ENCODE results near the gene EIF3L. TPM values are rescaled to one million over a fixed set of nuclear protein-coding genes. Genes with fewer than 3 reads are reported as not detected.

EIF3L gene
- polyA plus RNA-seq, 1 donor from 2014 or later = 344 TPM

DNA sequence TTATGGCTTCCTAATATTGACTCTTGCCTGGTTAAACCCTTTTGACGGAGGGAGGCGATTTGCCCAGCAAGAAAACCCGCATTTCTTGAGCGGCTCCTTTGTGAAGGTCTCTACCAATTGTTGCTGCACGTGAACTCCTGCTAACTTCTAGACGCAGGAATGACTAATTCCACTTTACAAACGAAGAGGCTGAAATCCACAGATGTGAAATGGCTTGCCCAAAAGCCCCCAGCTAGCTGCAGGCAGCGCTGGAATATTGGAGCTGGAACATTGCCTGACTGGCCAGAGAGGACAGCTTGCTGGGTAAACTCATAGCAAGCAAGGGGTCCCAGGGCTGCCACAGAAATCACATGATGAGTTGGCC lies 40.9 kb upstream of the EIF3L start:
- Mint-ChIP-seq H3K36me3 (no peaks in the 10 kb centered on the region), H3K4me1 (peaks cover 8 to 17% (median 17%) of the 10 kb centered on the region in 3 donors), H3K27me3 (peaks cover 57% of the 10 kb centered on the region), H3K9me3 (peaks cover 0 to 2% (median 0%) of the 10 kb centered on the region in 3 donors), H3K4me3 (peak overlapping the region; percentile 54 to 90 (median 76)), H3K27ac (peak overlapping the region; percentile 36 to 71 (median 63))

DNA sequence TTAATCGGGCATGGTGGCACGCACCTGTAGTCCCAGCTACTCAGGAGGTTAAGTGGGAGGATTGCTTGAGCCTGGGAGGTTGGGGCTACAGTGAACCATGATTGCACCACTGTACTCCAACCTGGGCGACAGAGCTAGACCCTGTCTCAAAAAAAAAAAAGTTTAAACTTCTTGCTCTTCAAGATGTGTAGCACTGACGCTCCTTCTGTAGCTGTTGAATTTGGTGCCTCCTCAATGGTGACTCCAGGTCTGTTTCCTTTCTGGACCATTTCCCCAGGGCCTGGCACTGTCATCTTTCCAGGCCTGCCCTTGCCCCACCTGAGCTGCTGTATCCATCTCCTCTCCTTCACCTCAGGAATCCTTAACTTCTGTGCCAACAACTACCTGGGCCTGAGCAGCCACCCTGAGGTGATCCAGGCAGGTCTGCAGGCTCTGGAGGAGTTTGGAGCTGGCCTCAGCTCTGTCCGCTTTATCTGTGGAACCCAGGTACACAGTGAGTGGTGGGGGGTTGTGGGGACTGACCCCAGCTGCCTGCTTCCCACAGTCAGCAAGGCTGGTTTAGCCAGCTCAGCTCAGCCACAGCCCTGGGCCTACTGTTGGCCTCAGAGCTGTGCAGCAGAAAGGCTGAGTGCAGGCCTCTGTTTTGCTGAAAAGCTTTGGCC lies 39.4 kb upstream of the EIF3L start:
- Mint-ChIP-seq H3K36me3 (no peaks in the 10 kb centered on the region), H3K4me1 (peaks cover 6 to 17% (median 17%) of the 10 kb centered on the region in 3 donors), H3K9me3 (peaks cover 0 to 2% (median 0%) of the 10 kb centered on the region in 3 donors), H3K4me3 (no peak overlapping the region), H3K27ac (no peak overlapping the region), H3K27me3 (peaks cover 47% of the 10 kb centered on the region)

DNA sequence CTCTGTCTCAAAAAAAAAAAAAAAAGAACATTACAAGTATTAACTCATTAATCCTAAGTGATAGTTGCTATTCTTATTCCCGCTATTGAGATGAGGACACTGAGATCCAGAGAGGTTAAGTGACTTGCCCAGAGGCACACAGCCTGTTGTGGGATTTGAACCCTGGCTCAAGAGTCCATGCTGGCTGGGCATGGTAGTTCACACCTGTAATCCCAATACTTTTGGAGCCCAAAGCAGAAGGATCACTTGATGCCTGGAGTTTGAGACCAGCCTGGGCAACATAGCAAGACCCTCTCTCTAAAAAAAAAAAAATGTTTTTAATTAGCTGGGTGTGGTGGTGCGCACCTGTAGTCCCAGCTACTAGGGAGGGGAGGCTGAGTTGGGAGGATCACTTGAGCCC lies 37.4 kb upstream of the EIF3L start:
- peaks cover 2 to 5% (median 4%) of the 10 kb centered on the region in 3 donors for H3K4me1 Mint-ChIP-seq
- no peaks in the 10 kb centered on the region for H3K9me3 Mint-ChIP-seq
- H3K27me3 Mint-ChIP-seq = peaks cover 31% of the 10 kb centered on the region
- no peak overlapping the region for H3K4me3 Mint-ChIP-seq
- no peak overlapping the region for H3K27ac Mint-ChIP-seq
- no peaks in the 10 kb centered on the region for H3K36me3 Mint-ChIP-seq

DNA sequence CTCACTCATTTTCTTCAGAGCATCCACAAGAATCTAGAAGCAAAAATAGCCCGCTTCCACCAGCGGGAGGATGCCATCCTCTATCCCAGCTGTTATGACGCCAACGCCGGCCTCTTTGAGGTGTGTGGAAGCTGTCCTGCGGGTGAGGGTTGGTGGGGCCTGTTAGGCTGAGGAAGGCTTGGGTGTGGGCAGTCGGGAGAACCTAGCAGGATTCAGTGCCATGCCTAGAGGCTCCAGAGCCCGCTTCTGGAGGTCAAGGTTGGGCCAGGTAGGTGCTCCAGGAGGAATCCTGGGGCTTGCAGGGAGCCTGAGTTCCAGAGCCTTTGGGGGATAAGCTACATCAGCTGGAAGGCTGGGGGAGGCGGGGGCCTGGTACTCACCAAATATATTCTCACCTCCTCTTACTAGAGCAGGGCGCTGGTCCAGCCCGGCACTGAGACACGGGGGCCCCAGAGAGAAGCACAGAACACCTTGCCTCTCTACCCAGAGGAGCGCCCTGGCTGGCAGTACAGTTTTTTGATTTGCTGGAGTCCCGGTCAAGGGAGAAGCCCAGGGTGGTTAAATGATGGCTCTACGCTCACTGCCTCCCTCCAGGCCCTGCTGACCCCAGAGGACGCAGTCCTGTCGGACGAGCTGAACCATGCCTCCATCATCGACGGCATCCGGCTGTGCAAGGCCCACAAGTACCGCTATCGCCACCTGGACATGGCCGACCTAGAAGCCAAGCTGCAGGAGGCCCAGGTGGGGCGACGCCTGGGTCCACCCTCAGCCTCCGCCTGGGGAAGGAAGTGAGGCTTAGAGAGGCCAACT lies 36.1 kb upstream of the EIF3L start:
- no peaks in the 10 kb centered on the region for H3K36me3 Mint-ChIP-seq
- H3K4me1 Mint-ChIP-seq = peaks cover 2 to 6% (median 3%) of the 10 kb centered on the region in 3 donors
- H3K27me3 Mint-ChIP-seq = peaks cover 25% of the 10 kb centered on the region
- H3K27ac Mint-ChIP-seq = no peak overlapping the region
- no peak overlapping the region for H3K4me3 Mint-ChIP-seq
- H3K9me3 Mint-ChIP-seq = no peaks in the 10 kb centered on the region

DNA sequence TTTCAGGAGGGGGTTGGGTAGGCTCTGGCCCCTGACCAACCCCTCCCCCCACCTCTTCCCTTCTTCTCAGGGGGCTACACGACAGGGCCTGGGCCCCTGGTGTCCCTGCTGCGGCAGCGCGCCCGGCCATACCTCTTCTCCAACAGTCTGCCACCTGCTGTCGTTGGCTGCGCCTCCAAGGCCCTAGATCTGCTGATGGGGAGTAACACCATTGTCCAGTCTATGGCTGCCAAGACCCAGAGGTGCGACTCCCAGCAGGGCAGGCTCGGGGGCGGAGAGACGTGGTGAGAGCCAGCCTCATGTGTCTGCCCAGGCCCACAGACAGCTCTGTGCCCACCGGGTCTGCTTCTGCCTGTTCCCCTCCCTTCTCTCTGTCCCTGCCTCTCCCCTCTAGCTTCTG lies 33.6 kb upstream of the EIF3L start:
- Mint-ChIP-seq H3K9me3 (no peaks in the 10 kb centered on the region), H3K4me1 (peaks cover 0 to 3% (median 0%) of the 10 kb centered on the region in 3 donors), H3K27me3 (peaks cover 17% of the 10 kb centered on the region), H3K36me3 (no peaks in the 10 kb centered on the region), H3K4me3 (no peak overlapping the region), H3K27ac (no peak overlapping the region)

DNA sequence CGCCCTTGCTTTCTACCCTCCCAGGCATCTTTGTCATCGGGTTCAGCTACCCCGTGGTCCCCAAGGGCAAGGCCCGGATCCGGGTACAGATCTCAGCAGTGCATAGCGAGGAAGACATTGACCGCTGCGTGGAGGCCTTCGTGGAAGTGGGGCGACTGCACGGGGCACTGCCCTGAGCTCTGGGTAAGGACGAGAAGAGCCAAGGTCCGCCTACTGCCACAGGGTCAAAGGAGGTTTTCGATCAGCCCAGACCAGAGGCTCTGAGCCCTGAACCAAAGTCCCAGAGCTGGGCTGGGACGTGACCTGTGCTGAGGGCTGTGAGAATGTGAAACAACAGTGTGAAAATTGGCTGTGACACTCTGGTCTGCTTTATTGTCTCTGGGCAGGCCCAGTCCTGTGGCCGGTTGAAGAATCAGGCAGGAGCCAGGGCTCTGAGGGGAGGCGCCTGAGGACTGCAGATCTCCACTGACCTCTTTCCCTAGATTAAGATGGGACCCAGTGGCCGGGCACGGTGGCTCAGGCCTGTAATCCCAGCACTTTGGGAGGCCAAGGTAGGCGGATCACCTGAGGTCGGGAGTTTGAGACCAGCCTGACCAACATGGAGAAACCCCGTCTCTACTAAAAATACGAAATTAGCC lies 32.6 kb upstream of the EIF3L start:
- Mint-ChIP-seq H3K9me3 (no peaks in the 10 kb centered on the region), H3K27ac (peak overlapping the region in 1 of 3 donors; percentile 59), H3K36me3 (no peaks in the 10 kb centered on the region), H3K4me3 (no peak overlapping the region), H3K27me3 (peaks cover 18% of the 10 kb centered on the region), H3K4me1 (peaks cover 0 to 3% (median 0%) of the 10 kb centered on the region in 3 donors)

DNA sequence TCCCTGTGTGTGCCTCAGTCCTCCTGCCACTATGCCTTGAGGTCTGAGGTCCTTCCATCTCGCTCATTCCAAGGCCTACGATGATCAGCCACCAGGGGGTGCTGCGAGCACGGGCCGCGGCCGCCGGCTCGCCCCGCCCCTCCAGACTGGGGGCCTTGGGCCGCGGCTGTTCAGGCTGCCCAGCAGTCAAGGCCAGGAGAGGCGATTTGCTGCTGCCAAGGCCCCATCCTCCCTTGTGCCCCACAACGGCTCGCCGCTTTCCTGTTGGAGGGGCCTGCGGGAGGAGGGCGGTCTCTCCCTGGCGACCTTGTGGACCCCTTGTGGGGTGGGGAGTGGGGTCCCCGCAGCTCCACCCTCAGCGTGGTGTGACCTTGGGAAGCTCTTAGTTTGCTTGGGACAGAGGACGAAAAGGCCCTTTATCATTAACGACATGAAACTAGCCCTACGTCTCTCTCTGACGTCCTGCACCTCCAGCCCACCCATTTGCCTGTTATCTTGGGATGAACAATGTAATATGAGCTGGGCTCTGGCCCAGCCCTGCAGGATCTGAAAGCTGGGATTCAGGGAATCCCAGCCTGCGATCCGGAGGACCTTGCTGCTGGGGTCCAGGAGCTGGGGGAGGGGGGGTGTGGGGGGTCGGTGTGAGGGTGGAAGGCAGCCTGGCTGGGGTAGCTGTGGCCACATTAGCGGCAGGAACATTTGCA lies 31.4 kb upstream of the EIF3L start:
- peak overlapping the region; percentile 22 to 67 (median 48) for H3K4me3 Mint-ChIP-seq
- H3K27ac Mint-ChIP-seq = peak overlapping the region in 1 of 3 donors; percentile 50
- no peaks in the 10 kb centered on the region for H3K9me3 Mint-ChIP-seq
- H3K27me3 Mint-ChIP-seq = peaks cover 14% of the 10 kb centered on the region
- peaks cover 0 to 3% (median 0%) of the 10 kb centered on the region in 3 donors for H3K4me1 Mint-ChIP-seq
- H3K36me3 Mint-ChIP-seq = no peaks in the 10 kb centered on the region

DNA sequence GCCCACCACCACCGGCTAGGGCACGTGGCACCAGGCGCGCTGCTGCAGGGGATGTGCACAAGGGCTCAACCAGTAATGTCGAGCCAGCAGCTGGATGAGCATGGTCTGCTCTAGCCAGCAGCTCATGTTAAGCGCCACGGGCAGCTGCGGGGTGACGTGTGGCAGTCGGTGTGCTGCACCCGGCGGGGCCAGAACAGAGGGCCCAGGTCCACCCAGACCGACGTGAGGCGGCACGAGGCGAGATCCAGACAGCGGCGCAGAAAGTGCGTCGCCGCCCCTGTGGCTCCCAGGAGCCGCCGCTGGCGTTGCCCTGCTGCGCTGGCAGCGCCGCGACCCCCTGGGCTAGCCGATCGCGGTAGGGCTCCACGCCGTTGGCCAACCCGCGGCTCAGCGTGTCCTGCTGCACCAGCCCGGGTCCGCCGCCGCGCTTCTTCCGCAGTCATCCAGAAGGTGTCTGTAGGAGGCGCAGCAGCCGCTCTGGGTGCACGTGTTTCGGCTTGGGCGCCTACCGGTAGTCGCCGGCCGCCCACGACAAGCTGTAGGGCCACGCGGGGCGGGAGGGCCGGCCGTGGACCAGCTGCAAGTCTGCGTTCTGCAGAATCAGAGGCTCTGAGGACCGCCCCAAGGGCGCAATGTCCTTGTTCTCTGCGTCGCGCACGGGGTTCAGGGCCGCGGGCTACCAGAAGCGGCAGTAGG lies 30.7 kb upstream of the EIF3L start:
- Mint-ChIP-seq H3K27ac (no peak overlapping the region), H3K36me3 (no peaks in the 10 kb centered on the region), H3K9me3 (no peaks in the 10 kb centered on the region), H3K4me1 (peaks cover 0 to 3% (median 0%) of the 10 kb centered on the region in 3 donors), H3K4me3 (peak overlapping the region; percentile 21 to 84 (median 66)), H3K27me3 (peaks cover 13% of the 10 kb centered on the region)

DNA sequence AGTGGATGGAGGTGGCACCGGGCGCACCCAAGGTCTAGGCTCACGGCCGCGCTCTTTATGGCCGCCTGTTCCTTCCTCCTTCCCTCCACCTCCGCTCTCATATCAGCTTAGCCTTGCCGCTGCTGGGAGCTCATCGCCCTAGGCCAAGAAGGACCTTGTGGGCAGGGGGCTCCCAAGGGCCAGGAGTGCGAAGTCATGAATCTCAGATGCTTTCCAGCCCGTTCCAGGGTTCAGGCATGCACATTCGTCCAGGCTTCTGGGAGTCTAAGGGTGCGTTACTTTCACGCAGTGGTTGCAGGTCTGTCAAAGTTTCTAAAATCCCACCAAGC lies 30.1 kb upstream of the EIF3L start:
- Mint-ChIP-seq H3K4me1 (peaks cover 0 to 3% (median 0%) of the 10 kb centered on the region in 3 donors), H3K27ac (no peak overlapping the region), H3K36me3 (no peaks in the 10 kb centered on the region), H3K9me3 (no peaks in the 10 kb centered on the region), H3K27me3 (peaks cover 15% of the 10 kb centered on the region), H3K4me3 (peak overlapping the region; percentile 21 to 84 (median 66))

DNA sequence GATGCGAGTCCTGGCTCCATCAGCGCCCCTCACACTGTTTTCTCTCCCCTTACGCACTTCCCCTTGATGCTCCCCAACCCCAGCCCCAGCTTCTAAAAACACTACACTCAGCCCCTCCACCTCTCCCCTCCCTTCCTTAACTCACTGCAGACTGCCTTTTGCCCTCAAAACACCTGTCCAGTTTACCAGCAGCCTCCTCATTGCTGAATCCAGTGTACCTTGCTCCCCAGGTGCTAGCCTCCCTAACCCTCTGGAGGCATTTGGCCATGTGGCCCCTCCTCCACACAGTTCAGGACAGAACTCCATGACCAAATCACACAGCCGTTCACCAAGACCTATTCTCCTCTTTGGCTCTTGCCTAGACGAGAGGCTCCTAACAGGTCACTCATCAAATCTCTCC lies 28.9 kb upstream of the EIF3L start:
- Mint-ChIP-seq H3K27me3 (peaks cover 18% of the 10 kb centered on the region), H3K9me3 (no peaks in the 10 kb centered on the region), H3K36me3 (no peaks in the 10 kb centered on the region), H3K27ac (no peak overlapping the region), H3K4me1 (peaks cover 0 to 5% (median 0%) of the 10 kb centered on the region in 3 donors), H3K4me3 (no peak overlapping the region)

DNA sequence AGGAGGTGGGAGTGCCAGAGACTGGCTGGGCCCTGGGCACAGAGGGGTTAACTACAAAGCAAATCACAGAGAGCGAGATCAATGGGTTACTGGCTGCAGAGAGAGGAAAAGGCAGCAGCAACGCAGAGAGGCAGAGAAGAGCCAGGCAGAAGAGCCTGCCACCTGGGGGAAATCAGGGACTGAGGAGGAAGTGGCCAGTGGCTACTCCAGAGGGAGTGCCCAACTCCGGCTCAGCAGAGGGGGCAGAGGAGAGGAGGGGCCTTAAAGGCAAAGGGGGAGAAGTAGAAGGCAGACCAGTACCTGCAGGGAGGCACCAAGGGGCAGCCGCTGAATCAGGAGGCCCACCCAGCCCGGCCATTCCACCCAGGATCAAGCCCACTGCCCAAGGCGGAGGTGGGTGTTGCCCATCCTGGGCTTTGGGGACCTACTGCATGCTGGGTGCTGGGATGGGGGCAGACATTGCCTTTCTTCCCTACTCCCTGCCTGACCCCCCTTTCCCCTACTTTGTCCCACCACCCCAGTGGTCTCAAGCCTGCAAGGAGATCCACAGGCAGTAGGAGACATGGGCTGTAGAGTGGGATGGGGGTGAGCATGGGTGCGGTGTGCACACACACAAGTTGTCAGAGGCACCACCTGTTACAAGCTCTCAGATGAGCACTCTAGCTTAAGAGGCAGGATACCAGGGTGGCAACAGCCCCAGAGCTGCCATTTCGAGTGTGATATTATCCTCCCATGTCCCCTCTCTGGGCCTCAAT lies 27.0 kb upstream of the EIF3L start:
- Mint-ChIP-seq H3K4me3 (no peak overlapping the region), H3K9me3 (no peaks in the 10 kb centered on the region), H3K36me3 (no peaks in the 10 kb centered on the region), H3K27ac (no peak overlapping the region), H3K4me1 (peaks cover 0 to 5% (median 0%) of the 10 kb centered on the region in 3 donors), H3K27me3 (peaks cover 18% of the 10 kb centered on the region)

DNA sequence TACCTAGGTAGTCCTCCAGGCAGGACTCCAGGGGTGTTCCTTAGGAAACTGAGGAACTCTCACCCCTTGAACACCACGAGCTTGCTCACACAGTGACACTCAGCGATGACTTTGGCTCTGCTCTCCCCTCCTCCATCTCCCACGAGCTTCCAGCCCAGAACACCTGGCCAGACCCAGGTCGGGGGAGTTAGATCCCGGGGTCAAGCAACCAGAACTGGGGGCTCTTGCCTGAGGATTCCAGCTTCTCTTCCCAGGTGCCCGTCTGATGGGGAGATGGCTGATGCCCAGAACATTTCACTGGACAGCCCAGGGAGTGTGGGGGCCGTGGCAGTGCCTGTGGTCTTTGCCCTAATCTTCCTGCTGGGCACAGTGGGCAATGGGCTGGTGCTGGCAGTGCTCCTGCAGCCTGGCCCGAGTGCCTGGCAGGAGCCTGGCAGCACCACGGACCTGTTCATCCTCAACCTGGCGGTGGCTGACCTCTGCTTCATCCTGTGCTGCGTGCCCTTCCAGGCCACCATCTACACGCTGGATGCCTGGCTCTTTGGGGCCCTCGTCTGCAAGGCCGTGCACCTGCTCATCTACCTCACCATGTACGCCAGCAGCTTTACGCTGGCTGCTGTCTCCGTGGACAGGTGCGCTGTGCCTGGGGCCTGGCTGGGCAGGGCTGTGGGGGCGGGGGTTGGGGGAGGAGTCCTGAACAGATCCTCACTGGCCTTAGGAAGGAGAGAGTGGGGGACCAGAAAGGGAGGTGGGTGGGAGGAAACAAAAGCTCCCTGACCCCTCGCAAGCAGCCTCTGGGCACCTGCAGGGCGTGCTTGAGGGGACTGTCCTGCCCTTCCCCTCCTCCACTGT lies 25.9 kb upstream of the EIF3L start, which contains the start of gene GALR3:
GALR3 (plus strand) TSS at position 249 of the 852 bp plus-strand sequence; CDS start at position 274, 25 bp downstream.
- Mint-ChIP-seq H3K27me3 (peaks cover 17% of the 10 kb centered on the region), H3K9me3 (no peaks in the 10 kb centered on the region), H3K27ac (no peak within 1 kb of the TSS), H3K4me3 (peak within 1 kb of the TSS in 2 of 4 donors; percentile 17 to 65), H3K4me1 (peaks cover 0 to 2% (median 1%) of the 10 kb centered on the region in 3 donors), H3K36me3 (peaks cover 5% of the 10 kb centered on the region)
